CD14-positive monocyte (primary cell): ENCODE measurements around the gene IGF2R. TPM values are rescaled to one million over a fixed set of nuclear protein-coding genes. Genes with fewer than 3 reads are reported as not detected.

Experiments used
- DNase-seq, 3 donors: peaks; one replicate each; pipeline ENCODE4 v3.0.0-alpha.2; 2011 to 2022
- H2AFZ ChIP-seq: 2 replicates; pipeline ENCODE4 v1.6.0; 2012; ENCODE audit warnings: mild to moderate bottlenecking, low read depth, low read length, inconsistent platforms; ENCODE audit not compliant: insufficient read depth, poor library complexity, severe bottlenecking
- H3K27ac ChIP-seq, 2 donors: 1 replicate in 1 of 2; 2 replicates in 1 of 2; pipeline ENCODE4 v1.5.1; 2012 to 2013; ENCODE audit warnings: low read length in 2 of 2, control low read depth in 1 of 2, inconsistent platforms in 1 of 2, low read depth in 1 of 2, mild to moderate bottlenecking in 1 of 2
- H3K27me3 ChIP-seq, 2 donors: one replicate each; pipeline versions ENCODE4 v1.6.0 to v1.6.1; 2011 to 2013; ENCODE audit warnings: low read length in 2 of 2; ENCODE audit not compliant: control insufficient read depth in 2 of 2, insufficient read depth in 2 of 2
- H3K36me3 ChIP-seq, 2 donors: replicated peaks in 1 of 2; 1 replicate in 1 of 2; 2 replicates in 1 of 2; pipeline versions ENCODE4 v1.5.1 to v1.6.1; 2012 to 2013; ENCODE audit warnings: low read length in 2 of 2, control low read depth in 1 of 2, inconsistent platforms in 1 of 2, mild to moderate bottlenecking in 1 of 2; ENCODE audit not compliant: insufficient read depth in 2 of 2, control insufficient read depth in 1 of 2
- H3K4me1 ChIP-seq, 2 donors: 1 replicate in 1 of 2; 2 replicates in 1 of 2; pipeline versions ENCODE4 v1.5.1 to v1.6.1; 2012 to 2013; ENCODE audit warnings: low read length in 2 of 2, control low read depth in 1 of 2, inconsistent platforms in 1 of 2, mild to moderate bottlenecking in 1 of 2, moderate library complexity in 1 of 2; ENCODE audit not compliant: insufficient read depth in 2 of 2, control insufficient read depth in 1 of 2
- H3K4me2 ChIP-seq: replicated peaks from 2 replicates; pipeline ENCODE3; 2012; ENCODE audit warnings: low read length, moderate library complexity, mild to moderate bottlenecking; ENCODE audit not compliant: poor library complexity, severe bottlenecking; ENCODE audit errors: extremely low read depth
- H3K4me3 ChIP-seq, 3 experiments: fragments of 200-600 bp in 1 of 3; sonication (generic) in 1 of 3; replicated peaks in 1 of 3; 1 replicate in 2 of 3; 2 replicates in 1 of 3; pipeline ENCODE4 v1.5.1; 2011 to 2013; ENCODE audit warnings: low read length in 3 of 3, mild to moderate bottlenecking in 3 of 3, control low read depth in 2 of 3, low read depth in 2 of 3, inconsistent platforms in 1 of 3, moderate library complexity in 1 of 3
- H3K79me2 ChIP-seq: 2 replicates; pipeline ENCODE4 v1.6.0; 2012; ENCODE audit warnings: mild to moderate bottlenecking, control low read depth, inconsistent platforms, low read length, moderate library complexity; ENCODE audit not compliant: insufficient read depth
- H3K9ac ChIP-seq: 2 replicates; pipeline ENCODE4 v1.6.0; 2017; ENCODE audit warnings: low read length, mild to moderate bottlenecking; ENCODE audit not compliant: insufficient read depth, poor library complexity, severe bottlenecking
- H3K9me3 ChIP-seq, 2 donors: replicated peaks in 1 of 2; 1 replicate in 1 of 2; 2 replicates in 1 of 2; pipeline versions ENCODE4 v1.5.1 to v1.6.1; 2012 to 2013; ENCODE audit warnings: low read length in 2 of 2, control low read depth in 1 of 2; ENCODE audit not compliant: control insufficient read depth in 1 of 2, insufficient read depth in 1 of 2
- H4K20me1 ChIP-seq: 2 replicates; pipeline ENCODE4 v1.6.0; 2012; ENCODE audit warnings: mild to moderate bottlenecking, low read length, control low read depth, moderate library complexity; ENCODE audit not compliant: insufficient read depth
- H3K27ac Mint-ChIP-seq, 7 donors: one replicate each; pipeline ENCODE4 v1.8.0; 2020; ENCODE audit warnings: mild to moderate bottlenecking in 7 of 7, mixed read lengths in 7 of 7, moderate library complexity in 6 of 7, inconsistent platforms in 2 of 7
- H3K27me3 Mint-ChIP-seq, 3 donors: one replicate each; pipeline ENCODE4 v1.8.0; 2021 to 2022; ENCODE audit warnings: low read depth in 3 of 3, mild to moderate bottlenecking in 3 of 3, mixed read lengths in 3 of 3, moderate library complexity in 3 of 3, inconsistent platforms in 1 of 3
- H3K36me3 Mint-ChIP-seq, 2 donors: one replicate each; pipeline ENCODE4 v1.8.0; 2020; ENCODE audit warnings: mixed read lengths in 2 of 2, inconsistent platforms in 1 of 2, mild to moderate bottlenecking in 1 of 2
- H3K4me1 Mint-ChIP-seq: one replicate; pipeline ENCODE4 v1.8.0; 2020; ENCODE audit warnings: mild to moderate bottlenecking, mixed read lengths
- H3K4me3 Mint-ChIP-seq, 2 donors: one replicate each; pipeline ENCODE4 v1.8.0; 2020; ENCODE audit warnings: mild to moderate bottlenecking in 2 of 2, mixed read lengths in 2 of 2, moderate library complexity in 1 of 2
- H3K9me3 Mint-ChIP-seq, 7 donors: one replicate each; pipeline ENCODE4 v1.8.0; 2020 to 2022; ENCODE audit warnings: mixed read lengths in 7 of 7, mild to moderate bottlenecking in 6 of 7, moderate library complexity in 6 of 7, inconsistent platforms in 2 of 7
- CTCF ChIP-seq: fragments of 200-600 bp; IDR thresholded peaks from one replicate; pipeline ENCODE4 v1.8.0; 2022; ENCODE audit warnings: antibody characterized with exemption, mild to moderate bottlenecking
- WGBS: methylation state at CpG from one replicate; pipeline ENCODE4 v1.1.5; 2013; ENCODE audit warnings: missing lambda C conversion rate; ENCODE audit not compliant: insufficient coverage; 5-methylcytosine and 5-hydroxymethylcytosine counted together
- intact Hi-C, 2 donors: fragments of 100-400 bp; cut with micrococcal nuclease; formaldehyde crosslinking; loops; one replicate each; pipeline versions ENCODE4 v1.15.0 to v1.15.1; 2023
- polyA plus RNA-seq, 3 donors: library from polyadenylated mRNA; depleted of rRNA in 1 of 3; unstranded in 2 of 3; stranded (reverse) in 1 of 3; fragments of 300-500 nt in 2 of 3; fragments of >200 nt in 1 of 3; fragmentation: Illumina TruSeq in 2 of 3; gene quantifications; 1 replicate in 2 of 3; 2 replicates in 1 of 3; pipeline ENCODE4 v1.2.3, GENCODE V29; 2012 to 2021

Gene IGF2R
- polyA plus RNA-seq, 3 donors: 6.9 to 44.8 (median 8.2) TPM

- no peaks in the 10 kb centered on the region for H3K79me2 ChIP-seq
- peaks cover 85% of the 10 kb centered on the region for H4K20me1 ChIP-seq
- no peak overlapping the region for H3K4me3 ChIP-seq
- H3K27ac Mint-ChIP-seq: no peak overlapping the region
- no peaks in the 10 kb centered on the region for H3K4me1 ChIP-seq
- H3K4me3 Mint-ChIP-seq: no peak overlapping the region
- peaks cover 97% of the 10 kb centered on the region in 2 donors for H3K36me3 Mint-ChIP-seq
- no peak overlapping the region for H3K27ac ChIP-seq
- H3K9ac ChIP-seq: no peak overlapping the region
- H3K4me1 Mint-ChIP-seq: no peaks in the 10 kb centered on the region
- H3K27me3 Mint-ChIP-seq: peaks cover 0 to 6% (median 4%) of the 10 kb centered on the region in 3 donors
- peaks cover 0 to 14% (median 6%) of the 10 kb centered on the region in 7 donors for H3K9me3 Mint-ChIP-seq
- no peak overlapping the region for H3K4me2 ChIP-seq
- 97% methylated on average over 3 of the region's 6 CpGs for WGBS
- DNase-seq: no peak
- H3K27me3 ChIP-seq: no peaks in the 10 kb centered on the region
- no peak for TF ChIP-seq CTCF
- no peaks in the 10 kb centered on the region for H3K9me3 ChIP-seq
- intact Hi-C loops: no loop called here
- no peak overlapping the region for H2AFZ ChIP-seq
- peaks cover 88 to 99% of the 10 kb centered on the region in 2 donors for H3K36me3 ChIP-seq
Measured at GRCh38 chr6:160048471-160048870, 79.6 kb downstream of the IGF2R start.

GRCh38 chr6:160049346-160049745 is 80.5 kb downstream of the IGF2R start:
- no peaks in the 10 kb centered on the region for H3K4me1 ChIP-seq
- Mint-ChIP-seq H3K27me3 (peaks cover 0 to 6% (median 4%) of the 10 kb centered on the region in 3 donors), H3K27ac (no peak overlapping the region), H3K4me3 (no peak overlapping the region), H3K4me1 (no peaks in the 10 kb centered on the region), H3K9me3 (peaks cover 0 to 14% (median 6%) of the 10 kb centered on the region in 7 donors), H3K36me3 (peaks cover 96 to 97% of the 10 kb centered on the region in 2 donors)
- no peak for DNase-seq
- H3K9me3 ChIP-seq: no peaks in the 10 kb centered on the region
- no peak overlapping the region for H3K4me2 ChIP-seq
- H3K9ac ChIP-seq: no peak overlapping the region
- H3K4me3 ChIP-seq: no peak overlapping the region
- intact Hi-C loops: no loop called here
- peaks cover 88 to 99% of the 10 kb centered on the region in 2 donors for H3K36me3 ChIP-seq
- peaks cover 86% of the 10 kb centered on the region for H4K20me1 ChIP-seq
- TF ChIP-seq CTCF: no peak
- WGBS: 100% methylated on average over 5 of the region's 9 CpGs
- H3K27me3 ChIP-seq: no peaks in the 10 kb centered on the region
- H2AFZ ChIP-seq: no peak overlapping the region
- no peak overlapping the region for H3K27ac ChIP-seq
- no peaks in the 10 kb centered on the region for H3K79me2 ChIP-seq
